GM12865 (cell line): ENCODE data around the gene CRHBP.

Source experiments
- DNase-seq: peaks from one replicate; pipeline ENCODE4 v3.0.0; 2010; ENCODE audit warnings: low read depth
- H3K4me3 ChIP-seq: 2 replicates; pipeline ENCODE4 v1.5.1; 2011; ENCODE audit warnings: mild to moderate bottlenecking, low read depth, low read length, control low read depth
- CTCF ChIP-seq: IDR thresholded peaks from 2 replicates; pipeline ENCODE4 v1.5.1; 2011; ENCODE audit warnings: low read length, control low read depth, low read depth, inconsistent platforms; ENCODE audit not compliant: insufficient read depth; ENCODE audit errors: missing control alignments

Gene CRHBP

GRCh38 chr5:76999451-76999850, 46.6 kb downstream of the CRHBP start:
- DNase-seq, result no peak
- TF ChIP-seq CTCF, result no peak

GRCh38 chr5:77003246-77003645, 50.4 kb downstream of the CRHBP start:
- H3K4me3 ChIP-seq, result no peak overlapping the region
- no peak for TF ChIP-seq CTCF
- DNase-seq, result no peak

More at GRCh38 chr5:76999451-76999850, 46.6 kb downstream of the CRHBP start:
- no peak overlapping the region for H3K4me3 ChIP-seq

DNA sequence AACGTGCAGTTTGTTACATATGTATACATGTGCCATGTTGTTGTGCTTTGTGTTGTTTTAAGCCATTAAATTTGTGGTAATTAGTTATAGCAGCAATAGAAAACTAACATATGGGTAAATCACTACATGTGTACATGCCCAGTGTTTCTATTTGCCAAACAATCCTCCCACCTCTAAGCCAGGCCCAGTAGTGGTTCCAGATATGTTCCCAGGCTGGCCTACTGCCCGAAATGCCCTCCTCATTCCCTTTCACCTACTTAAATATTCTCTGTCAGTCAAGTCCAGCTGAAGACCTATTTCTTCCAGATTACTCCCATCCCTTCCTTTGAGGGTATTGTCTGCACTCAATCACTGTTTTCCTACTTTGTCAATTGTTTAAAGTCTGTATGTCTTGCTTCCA, 53.3 kb downstream of the CRHBP start:
- no peak overlapping the region for H3K4me3 ChIP-seq
- no peak for TF ChIP-seq CTCF
- DNase-seq, result no peak

DNA sequence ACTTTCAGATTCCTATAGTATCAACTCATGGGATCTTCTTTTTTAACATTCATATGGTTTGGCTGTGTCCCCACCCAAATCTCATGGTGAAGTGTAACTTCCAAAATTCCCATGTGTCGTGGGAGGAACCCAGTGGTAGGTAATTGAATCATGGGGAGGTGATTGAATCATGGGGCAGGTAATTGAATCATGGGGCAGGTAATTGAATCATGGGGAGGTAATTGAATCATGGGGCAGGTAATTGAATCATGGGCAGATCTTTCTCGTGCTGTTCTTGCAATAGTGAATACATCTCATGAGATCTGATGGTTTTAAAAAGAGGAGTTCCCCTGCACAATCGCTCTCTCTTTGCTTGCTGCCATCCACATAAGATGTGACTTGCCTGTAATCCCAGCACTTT, 55.6 kb downstream of the CRHBP start:
- no peak overlapping the region for H3K4me3 ChIP-seq
- DNase-seq, result no peak
- TF ChIP-seq CTCF, result no peak

GRCh38 chr5:77010243-77010642, 57.4 kb downstream of the CRHBP start:
- TF ChIP-seq CTCF, result no peak
- DNase-seq, result no peak
- H3K4me3 ChIP-seq, result no peak overlapping the region

- TF ChIP-seq CTCF, result no peak
- no peak for DNase-seq
- no peak overlapping the region for H3K4me3 ChIP-seq
Measured at GRCh38 chr5:77011498-77011897, 58.7 kb downstream of the CRHBP start.

DNA sequence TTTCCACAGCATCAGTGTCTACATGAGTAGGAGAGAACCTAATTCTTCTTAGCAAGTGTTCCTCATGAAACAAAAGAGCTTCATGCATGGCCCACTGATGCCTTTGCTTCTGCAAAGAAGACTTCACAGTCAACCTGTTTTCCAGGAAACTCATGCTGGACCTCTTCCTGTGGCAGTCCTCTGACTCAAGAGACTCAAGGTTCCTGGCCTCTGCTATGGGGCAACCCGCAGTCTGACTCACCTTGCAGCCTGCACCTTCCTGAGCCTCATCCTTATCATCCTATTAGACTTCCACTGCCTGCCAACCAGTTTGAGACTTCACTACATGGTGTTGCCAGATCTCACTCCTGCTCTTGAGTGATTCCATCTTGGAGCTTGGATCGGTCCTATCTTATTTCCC, 59.8 kb downstream of the CRHBP start:
- no peak for TF ChIP-seq CTCF
- no peak overlapping the region for H3K4me3 ChIP-seq
- DNase-seq, result no peak
